RPMI8226 (cell line): Measurements from ENCODE around the gene LRRTM2.
"Not testable (repeated sequence)": the region's sequence is repeated elsewhere in the genome, so short reads cannot be mapped to it uniquely, and the experiment has no call there.

ENCODE experiments used
- DNase-seq: peaks from one replicate; pipeline ENCODE4 v3.0.0-alpha.2; 2015

The LRRTM2 gene, protein sequence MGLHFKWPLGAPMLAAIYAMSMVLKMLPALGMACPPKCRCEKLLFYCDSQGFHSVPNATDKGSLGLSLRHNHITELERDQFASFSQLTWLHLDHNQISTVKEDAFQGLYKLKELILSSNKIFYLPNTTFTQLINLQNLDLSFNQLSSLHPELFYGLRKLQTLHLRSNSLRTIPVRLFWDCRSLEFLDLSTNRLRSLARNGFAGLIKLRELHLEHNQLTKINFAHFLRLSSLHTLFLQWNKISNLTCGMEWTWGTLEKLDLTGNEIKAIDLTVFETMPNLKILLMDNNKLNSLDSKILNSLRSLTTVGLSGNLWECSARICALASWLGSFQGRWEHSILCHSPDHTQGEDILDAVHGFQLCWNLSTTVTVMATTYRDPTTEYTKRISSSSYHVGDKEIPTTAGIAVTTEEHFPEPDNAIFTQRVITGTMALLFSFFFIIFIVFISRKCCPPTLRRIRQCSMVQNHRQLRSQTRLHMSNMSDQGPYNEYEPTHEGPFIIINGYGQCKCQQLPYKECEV

DNA sequence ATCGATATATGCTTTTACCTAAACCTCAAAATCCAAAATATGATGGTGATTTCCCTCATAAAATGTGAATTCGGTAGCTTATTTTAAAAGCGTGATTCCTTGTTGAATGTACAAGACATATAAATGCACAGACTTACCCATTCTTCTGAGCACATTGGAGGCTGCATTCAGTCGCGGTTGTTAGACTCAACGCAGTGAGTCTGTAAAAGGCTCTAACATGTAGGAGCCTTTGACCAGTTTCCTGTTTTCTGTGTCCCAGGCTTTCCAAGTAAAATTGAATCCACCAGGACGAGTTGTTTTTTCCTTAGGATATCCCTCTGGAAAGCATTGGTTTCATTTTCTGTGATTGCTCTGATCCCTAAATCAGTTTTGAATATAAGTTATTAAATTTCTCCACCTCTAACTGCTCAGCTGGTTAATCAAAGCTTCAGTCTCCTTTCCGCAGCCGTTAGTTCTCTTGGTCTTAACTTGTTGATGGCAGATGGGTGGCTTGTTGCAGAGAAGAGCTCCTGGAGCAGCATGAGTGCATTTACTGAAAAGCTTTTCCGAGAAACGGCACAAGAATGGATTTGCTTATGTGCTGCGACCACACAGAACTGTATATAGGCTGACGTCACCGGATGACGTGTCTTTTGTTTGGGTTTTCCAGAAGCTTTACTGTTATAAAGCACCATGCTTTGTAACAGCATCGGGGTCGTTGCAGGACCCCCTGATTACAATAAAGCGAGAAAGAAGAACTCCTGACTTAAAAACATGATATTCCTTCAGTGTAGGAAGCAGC lies at the start of gene LRRTM2:
Gene LRRTM2 (minus strand): TSS at position 565 of the 781 bp plus-strand sequence. CDS start 424 bp downstream, at position 141.
- no peak for DNase-seq

DNA sequence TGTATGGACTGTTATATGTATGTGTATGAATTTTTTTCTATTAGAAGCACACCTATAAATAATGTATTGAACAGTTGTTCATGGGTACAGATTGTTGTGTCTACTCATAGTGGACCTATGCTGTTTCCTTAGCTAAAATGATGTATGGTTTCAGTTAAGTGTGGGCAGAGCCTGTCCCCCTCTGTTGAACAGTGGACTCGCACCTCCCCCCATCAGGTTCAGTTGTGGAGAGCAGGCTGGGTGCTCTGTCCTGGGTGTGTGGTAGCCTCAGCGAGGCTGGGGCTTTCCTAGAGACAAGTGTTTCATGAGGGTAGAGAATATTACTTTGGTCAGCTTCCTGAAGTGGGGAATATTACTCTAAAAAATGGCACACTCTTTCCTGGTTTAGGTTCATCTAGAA lies 47.4 kb upstream of the LRRTM2 start:
- DNase-seq = no peak

DNA sequence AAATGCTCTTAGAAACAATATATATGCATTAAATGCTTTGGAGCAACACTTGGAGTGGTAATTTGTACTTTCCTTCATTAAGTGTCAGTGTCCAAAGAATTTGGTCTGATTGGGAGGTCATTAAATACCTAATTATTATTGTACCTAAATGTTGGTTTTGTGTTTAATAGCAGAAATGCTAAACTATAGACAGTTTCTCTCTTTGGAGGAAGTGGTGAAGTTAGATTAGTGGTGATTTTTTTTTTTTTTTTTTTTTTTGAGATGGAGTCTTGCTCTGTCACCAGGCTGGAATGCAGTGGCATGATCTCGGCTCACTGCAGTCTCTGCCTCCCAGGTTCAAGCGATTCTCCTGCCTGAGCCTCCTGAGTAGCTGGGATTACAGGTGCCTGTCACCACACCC lies 46.2 kb upstream of the LRRTM2 start:
- DNase-seq = not testable (repeated sequence)

DNA sequence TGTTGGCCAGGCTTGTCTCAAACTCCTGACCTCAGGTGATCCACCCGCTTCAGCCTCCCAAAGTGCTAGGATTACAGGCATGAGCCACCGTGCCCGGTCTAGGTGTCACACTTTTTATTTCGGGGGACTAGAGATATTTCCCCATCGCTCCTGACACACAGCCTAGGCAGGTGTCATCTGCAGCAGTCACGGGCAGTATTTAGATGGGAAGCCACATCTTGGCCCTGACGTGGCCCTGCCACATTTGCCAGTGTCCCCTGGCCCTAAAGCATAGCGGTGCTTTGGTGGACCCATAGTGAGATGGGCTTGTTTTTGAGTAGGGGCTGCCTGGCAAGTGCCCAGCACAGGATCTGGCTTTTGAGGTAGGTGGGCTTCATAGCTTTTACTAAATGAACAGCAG lies 45.0 kb upstream of the LRRTM2 start:
- DNase-seq = no peak

DNA sequence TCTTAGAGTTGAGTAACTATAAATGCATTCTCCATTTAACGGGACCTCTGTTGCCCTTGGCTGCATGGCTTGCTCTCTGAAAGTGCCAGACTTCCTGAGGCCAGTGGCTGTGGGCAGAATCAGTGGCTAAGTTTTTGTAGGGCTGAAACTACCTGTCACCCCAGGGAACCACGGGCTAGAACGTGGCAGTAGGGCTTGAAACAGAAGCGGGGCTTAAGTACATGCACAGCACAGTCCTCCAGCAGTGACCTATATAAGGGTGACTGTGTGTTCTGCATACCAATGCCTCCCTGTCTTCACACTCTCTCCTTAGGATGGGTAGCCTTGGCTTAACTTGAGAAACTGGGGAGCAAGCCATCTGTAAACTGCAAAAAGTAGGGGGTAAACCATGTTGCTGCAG lies 43.6 kb upstream of the LRRTM2 start:
- DNase-seq = no peak

DNA sequence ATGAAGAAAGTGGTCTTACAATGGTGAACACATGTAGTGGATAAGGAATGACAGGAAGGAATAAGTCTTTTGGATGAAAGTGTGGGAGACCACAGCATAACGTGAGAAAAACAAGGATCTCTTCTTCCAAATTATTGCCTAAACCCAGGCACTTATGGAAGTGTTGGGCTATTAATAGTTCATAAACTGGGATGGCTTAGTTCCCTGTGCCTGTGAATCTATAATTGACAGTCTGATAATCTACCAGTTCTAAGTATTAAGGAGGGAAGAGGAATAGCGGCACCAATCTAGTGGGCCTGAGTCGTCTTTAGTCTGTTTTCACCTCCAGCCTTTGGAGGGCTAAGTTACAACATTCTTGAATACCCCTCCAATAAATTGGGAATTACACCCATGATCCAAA lies 39.2 kb upstream of the LRRTM2 start:
- DNase-seq = no peak

DNA sequence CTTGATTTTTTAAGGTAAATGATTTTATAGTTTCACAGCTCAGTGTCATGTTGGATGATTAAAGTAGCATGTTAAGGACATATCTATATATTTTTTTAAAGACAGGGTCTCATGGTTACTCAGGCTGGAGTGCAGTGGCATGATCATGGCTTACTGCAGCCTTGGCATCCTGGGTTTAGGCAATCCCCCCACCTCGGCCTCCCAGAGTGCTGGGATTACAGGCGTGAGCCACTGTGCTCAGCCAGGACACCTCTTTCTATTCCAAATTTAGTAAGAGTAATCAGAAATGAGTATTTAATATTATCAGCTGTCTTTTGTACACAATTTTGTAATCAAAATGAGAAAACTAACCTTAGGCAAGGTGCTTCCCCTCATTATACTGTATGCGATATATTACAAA lies 38.6 kb upstream of the LRRTM2 start:
- no peak for DNase-seq

DNA sequence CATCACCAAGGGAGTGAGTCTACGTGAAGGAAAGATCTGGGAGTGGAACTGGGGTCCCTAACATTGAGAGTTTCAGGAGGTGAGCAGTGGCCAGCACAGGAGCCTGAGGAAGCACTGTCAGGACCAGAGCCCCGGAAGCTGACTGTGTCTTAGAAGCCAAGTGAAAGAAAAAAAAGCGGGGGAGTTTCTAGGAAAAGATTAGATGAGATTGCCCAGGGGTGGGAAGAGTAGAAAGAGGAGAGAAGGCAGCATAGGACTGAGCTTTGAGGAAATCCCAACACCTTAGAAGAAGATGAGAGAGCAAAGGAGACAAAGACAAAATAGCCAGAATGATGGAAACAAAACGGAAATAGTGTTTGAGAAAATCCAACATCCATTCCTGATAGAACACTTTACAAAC lies 37.0 kb upstream of the LRRTM2 start:
- no peak for DNase-seq

DNA sequence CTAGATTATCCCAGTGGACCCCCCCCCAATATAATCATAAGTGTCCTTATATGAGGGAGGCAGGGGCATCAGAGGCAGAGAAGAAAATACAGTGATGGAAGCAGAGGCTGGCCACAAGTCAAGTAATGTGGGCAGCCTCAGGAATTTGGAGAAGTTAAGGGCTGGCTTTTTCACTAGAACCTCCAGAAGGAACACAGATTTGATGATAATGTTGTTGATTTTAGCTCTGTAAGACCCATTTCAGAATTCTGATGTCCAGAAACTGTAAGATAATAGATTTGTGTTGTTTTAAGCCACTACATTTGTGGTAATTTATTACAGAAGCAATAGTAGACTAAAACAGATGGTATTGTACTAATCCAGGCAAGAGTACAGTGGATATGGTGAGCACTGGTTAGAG lies 36.3 kb upstream of the LRRTM2 start:
- no peak for DNase-seq

DNA sequence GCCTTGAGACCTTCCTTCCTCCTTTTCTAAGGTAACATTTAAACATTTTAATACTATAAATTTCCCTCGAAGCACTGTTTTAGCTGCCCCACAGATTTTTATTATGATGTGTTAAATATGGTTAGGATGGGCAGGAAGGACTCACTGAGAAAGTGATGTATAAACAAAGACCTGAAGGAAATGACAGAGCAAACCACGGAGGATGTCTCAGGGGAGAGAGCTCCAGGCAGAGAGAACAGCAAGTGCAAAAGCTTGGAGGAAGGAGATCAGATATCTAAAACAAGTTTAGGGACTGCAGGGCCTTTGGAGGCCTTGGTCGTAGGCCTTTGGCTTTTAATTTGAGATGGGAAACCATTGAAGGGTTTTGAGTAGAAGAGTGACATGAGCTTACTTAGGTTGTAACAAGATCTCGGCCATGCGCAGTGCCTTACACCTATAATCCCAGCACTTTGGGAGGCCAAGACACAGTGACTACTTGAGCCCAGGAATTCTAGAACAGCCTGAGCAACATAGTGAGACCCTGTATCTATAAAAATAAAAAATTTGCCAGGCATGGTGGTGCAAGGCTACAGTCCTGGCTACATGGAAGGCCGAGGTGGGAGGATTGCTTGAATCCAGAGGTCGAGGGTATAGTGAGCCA lies 35.5 kb upstream of the LRRTM2 start:
- DNase-seq = no peak

DNA sequence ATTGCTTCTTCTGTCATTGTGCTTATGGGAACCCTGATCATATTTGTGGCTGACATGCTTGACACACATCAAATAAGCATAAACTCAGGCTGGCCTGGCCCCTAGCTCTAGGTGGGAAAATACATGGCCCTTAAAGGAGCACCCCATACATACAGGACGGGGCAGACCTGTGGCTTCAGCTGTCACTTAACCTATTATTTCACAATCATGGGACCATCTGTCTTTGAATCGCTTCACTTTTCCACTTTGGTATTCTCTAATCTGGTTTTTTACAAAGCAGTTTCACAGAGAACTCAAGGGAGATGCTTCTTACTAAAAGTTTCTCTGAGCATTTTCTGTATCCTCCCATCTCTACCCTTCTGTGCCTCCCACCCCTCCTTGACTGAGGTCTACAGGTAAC lies 34.6 kb upstream of the LRRTM2 start:
- no peak for DNase-seq

DNA sequence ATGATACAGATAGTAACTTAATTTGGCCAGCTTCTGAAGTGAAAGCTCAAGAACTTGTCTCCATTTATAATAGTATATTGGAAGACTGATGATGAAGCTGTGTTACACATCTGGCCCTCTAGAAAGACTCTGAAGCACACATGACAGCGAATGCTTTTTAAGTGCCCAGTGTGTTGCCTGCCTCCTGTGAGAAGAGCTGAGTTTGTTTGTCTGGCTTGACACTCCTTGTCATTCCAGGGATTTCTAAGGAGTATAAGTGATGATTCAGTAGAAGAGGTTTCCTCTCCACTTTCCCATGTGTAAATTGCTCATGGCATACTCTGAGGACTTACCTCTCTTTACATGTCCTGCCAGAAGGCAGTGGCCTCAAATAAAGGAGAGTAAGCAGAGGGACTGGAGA lies 30.4 kb upstream of the LRRTM2 start:
- no peak for DNase-seq

DNA sequence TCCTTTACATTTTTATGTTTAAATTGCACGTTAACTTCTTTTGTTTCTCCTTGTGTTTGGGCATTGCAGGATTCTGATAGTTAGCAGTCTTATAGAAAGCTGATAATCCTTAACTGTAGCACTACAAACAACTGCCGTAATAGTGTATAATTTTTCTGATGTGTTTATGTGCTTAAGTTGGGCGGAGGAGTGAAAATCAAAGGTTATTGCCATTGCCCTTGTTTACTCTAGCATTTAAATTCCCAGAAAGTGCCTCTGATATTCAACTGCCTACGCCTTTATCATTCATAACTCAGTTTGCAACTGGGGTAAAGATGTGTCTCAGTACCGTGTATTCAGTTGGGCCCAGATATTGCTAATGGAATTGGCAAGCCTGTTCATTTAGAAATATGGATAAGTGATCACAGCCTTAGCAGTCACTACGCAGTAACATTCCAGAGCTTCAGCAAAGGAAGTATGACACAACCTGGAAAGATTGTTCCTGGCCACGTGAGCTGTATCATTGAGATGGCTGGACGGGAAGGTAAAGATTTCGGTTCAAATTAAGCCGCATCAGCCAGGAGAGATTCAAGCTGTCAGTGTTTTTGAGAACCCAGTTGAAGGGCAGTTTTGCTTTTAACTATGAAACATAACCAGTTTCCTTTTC lies 28.1 kb upstream of the LRRTM2 start:
- no peak for DNase-seq

DNA sequence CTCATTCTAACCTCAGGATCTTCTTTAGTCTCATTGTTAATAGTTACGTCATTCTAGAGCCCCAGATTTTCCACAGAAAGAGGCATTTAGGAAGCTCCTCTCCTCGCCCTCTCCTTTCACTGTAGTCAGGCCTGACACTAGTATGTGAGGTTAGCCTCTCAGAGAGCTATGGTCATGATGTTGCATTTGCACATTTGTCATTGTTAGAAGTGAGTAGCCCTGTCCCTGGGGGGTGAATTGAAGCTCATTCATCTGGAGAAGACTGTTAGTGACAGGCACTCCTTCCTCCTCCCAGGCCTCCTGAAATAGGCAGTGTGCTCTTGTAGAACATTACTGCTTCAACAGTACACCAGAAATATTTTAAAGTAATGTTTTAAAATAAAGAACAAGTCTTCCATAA lies 26.6 kb upstream of the LRRTM2 start:
- DNase-seq = no peak

DNA sequence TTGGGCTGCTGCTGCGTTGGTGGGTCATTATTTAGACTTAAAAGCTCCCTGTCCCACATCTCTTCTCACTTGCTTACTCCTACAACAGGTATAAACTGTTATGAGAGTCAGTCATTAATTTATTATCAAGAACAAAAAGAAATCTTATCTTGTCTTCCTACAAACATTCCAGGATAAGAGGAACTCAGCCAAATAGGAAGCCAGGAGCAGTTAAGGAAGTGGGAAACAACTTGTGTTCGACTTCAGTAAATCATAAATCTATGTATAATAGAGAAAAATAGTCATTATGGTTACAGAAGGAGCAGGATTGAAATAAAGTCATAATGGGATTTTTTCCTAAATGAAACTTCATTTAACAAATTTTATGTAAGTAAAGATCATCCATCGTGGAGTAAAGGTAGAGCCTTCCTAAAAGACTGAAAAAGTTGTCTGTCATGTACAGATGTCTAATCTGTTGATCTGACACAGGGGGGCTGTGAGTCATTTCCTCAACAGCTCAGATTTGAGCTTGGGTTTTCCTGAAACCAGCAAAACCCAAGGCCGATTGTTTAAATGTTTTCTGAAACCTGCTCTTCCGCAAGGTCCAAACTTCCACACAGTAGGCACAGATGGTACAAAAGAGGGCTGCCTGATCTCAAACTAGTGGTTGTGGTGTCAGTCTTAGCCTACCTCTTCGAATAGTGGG lies 25.3 kb upstream of the LRRTM2 start:
- DNase-seq = no peak

DNA sequence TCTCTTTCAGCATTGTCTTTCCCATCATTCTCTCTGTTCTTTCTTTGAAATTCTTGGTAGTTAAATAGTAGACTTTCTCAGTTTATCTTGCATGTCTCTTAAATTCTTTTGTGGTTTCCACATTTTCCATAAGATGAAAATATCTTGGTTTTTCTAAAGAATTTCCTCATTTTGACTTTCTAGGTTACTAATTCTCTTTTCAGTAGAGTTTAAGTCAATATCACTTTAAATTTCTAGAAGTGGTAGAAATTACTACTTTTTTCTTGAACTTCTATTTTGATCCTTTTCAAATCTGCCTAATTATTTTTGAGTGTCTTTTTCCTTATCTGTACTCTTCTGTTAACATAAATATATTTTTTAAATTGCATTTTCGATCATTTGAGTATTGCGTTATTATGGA lies 23.6 kb upstream of the LRRTM2 start:
- DNase-seq = no peak

DNA sequence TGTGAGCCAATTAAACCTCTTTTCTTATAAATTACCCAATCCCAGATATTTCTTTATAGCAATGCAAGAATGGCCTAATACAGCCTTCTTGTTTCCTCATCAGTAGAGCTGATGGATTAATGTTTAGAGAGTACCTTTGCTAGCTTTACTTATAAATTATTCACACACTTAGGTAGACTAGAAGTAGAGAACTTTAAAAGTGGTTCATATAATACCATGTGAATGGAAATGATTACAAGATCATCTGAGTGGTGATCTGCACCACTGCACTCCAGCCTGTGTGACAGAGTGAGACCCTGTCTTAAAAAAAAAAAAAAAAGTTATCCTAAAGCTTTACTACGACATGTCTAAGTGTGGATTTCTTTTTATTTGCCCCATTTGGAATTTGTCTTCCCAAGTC lies 23.2 kb upstream of the LRRTM2 start:
- DNase-seq = no peak

DNA sequence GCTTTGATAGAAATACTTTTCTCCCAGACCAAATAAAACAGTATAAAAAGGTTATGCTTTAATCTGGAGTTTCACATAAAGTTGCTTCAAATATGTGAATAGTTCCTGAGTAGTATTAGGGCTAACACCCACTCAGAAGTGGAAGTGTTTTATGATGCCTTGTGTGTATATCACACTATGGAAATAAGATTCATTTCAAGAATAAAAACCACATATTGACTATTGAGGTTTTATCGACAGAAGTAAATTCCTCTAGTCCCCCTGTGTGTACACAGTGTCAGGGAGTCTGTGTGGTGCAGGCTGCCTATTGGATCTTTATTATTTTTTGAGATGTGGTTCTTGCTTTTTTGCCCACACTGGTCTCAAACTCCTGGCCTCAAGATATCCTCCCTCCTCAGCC lies 20.8 kb upstream of the LRRTM2 start:
- no peak for DNase-seq

DNA sequence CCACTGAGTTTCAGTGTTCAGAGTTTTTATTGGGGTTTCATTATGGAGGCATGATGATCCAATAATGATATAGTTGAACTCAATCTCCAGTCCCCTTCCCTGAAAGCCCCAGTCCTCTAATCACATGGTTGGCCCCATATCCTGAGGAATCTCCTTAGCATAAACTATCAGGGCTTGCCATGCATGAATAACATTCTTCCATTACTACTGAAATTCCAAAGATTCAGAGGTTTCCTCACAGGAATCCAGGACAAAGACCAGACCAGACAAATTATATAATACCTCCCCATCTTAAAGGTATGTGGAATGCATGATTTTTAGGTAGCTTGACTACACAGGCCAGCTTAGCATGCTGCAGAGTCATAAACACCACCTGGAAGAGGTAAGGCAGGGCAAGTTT lies 15.5 kb upstream of the LRRTM2 start:
- DNase-seq = no peak

DNA sequence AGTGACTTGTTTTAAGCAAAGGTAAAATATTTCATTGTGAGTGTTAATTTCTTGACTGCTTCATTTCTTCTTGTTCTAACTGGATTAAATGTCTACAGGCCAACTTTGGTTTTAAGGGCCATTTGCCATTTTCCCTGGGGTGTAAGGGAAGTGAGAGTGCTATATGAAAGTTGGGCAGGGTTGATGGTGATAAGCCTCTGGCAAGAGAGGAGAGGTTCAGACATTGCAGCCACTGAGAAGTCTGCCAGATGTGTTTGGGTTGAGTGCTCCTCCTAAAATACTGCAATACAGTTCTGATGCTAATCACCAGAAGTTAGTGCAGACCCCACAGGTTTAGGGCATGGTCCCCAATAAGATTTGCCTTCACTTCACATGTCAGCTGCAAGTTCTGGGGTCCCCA lies 14.9 kb upstream of the LRRTM2 start:
- no peak for DNase-seq

DNA sequence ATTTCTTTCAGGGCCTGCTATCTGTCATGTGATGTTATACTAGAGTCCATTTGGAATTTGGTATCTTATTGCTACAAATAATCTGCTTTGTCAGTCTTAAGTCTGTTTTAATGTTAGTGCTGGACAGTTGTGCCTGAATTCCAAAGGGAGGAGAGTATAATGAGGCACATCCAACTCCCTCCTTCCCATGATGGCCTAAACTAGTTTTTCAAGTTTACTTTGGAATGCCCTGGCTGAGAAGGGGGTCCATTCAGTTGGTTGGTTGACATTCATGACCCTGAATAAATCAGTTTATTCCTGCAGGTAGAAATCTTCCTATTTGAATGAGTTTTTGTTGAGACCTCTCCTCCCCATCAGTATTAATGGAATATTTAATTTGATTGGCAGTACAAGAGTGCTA lies 9.4 kb upstream of the LRRTM2 start:
- DNase-seq = no peak

DNA sequence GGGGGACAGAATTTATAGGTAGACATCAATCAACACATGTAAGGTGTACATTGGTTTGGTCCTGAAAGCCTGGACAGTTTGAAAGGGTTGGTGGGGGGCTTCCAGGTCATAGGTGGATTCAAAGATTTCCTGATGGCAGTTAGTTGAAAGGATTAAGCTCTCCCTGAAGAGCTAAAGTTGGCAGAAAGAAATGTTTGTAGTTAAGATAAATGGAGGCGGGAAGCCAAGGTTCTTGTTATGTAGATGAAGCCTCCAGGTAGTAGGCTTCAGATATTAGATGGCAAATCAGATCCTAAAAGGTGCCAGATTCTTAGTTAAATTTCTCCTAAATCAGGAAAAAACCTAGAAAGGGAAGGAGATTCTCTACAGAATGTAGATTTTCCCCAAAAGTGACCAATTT lies 9.0 kb upstream of the LRRTM2 start:
- no peak for DNase-seq

DNA sequence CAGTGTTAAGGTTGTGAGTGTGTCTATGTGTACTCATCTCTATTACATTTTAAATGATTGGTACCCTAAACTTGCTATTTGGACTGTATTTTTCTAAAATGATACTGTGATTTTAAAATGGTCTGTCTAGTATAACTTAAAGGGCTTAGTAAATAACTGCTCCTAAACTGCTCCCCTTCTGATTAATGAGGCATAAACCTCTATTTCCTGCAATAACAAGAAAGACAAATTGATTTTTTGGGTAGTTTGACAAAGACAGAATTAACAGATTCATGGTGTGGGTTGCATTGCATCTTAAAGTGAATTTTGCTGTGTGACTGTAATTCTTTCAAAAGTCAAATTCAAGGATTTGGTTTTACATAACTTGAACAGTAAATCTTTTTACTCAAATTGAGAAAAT lies 8.1 kb upstream of the LRRTM2 start:
- no peak for DNase-seq
